ENCODE measurements around the gene KIF15.
"Not testable (repeated sequence)": the region's sequence is repeated elsewhere in the genome, so short reads cannot be mapped to it uniquely, and the experiment has no call there.

KIF15 gene

DNA sequence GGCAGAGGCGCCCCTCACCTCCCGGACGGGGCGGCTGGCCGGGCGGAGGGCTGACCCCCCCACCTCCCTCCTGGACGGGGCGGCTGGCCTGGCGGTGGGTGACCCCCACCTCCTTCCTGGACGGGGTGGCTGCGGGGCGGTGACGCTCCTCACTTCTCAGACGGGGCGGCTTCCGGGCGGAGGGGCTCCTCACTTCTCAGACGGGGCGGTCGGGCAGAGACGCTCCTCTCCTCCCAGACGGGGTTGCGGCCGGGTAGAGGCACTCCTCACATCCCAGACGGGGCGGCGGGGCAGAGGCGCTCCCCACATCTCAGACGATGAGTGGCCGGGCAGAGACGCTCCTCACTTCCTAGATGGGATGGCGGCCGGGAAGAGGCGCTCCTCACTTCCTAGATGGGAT, 59.6 kb downstream of the KIF15 start:
- DNase-seq, result not testable (repeated sequence)

DNA sequence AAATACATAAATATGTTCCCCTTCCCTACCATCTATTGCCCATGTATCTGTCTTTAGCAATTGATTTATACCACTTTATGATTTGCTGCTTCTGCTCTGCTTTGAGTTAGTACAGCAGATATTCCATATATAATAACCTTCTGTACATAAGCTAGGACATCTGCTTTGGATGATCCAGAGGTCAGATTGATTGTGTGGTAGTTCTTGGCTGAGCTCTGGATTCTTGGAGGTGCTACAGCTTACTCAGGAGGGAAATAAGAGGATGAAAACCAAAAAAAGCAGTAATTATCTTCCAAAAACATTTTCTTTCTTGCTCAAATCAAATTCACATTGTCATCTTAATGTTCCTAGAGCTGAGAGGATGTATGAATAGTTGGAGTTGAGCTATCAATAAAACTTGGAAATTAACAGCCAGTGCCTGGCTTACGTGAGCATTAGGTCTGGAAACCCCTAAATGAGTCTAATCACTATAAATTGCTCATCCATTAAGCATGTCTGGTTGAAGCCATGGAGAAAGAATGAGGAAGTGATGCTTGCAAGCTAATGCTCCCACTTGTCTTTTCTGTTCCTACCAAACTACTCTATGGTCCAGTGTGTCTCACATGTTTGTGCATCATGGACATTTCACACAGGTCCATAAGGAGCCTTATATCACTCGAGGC, 63.8 kb downstream of the KIF15 start:
- DNase-seq, result no peak

DNA sequence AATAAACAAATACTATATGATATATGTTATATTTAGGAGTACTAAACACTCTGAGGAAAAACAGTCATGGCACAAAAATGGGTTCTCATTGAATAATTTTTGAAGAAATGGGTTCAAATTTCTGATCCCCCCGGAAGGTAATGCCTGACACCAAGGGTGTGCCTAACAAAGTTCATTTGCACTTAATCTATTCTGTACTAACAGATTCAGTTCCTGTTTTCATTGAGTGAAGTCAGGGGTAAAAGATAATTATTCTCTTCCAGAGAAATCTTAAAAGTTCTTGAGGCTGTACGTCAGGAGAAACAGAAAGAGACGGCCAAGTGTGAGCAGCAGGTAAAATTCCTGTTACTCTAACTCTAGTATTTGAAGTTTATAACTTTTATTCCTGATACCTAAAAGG, 65.6 kb downstream of the KIF15 start:
- no peak for DNase-seq

GRCh38 chr3:44831232-44831631, 69.6 kb downstream of the KIF15 start:
- DNase-seq, result no peak

GRCh38 chr3:44832032-44832431, 70.4 kb downstream of the KIF15 start:
- DNase-seq, result no peak

GRCh38 chr3:44832965-44833364, 71.4 kb downstream of the KIF15 start:
- DNase-seq, result no peak

- no peak for DNase-seq
Observed at GRCh38 chr3:44833394-44833793, 71.8 kb downstream of the KIF15 start.

DNA sequence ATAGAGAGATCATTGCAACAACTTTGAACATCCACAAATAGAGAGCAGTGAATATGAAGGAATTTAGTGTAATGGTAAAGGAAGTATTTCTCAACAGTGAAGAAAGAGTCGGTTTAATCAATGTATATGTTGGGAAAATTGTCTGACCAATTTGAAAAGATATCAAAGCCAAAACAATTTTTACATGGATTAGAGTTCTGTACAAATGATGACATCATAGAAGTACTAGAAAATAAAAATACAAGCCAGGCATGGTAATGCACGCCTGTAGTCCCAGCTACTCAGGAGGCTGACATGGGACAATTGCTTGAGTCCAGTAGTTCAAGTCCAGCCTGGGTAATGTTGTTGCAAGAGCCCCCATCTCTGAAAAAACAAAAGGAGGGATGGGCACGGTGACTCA, 74.1 kb downstream of the KIF15 start:
- DNase-seq, result no peak

- DNase-seq, result no peak
Observed at GRCh38 chr3:44842376-44842775, 80.8 kb downstream of the KIF15 start.

GRCh38 chr3:44845528-44846520, 84.2 kb downstream of the KIF15 start:
- DNase-seq, result no peak

DNA sequence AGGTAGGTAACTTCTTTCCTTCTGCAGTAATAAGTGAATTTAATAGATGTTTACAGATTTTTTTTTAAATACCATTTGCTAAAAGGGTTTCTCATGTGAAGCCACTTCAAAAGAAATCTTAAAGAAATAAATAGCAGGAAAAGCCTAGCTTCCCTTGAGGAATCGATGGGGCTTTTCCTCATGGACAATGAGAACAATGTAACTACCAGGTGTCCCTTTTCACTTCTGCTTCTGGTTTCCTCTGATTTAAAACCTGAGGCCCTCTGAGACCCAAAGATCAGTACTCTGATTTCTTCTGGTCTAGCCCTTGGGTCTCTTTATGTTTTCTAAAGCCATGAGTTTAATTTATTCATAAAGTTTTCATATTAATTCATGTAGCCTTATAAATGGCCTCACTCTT, 87.0 kb downstream of the KIF15 start:
- no peak for DNase-seq

DNA sequence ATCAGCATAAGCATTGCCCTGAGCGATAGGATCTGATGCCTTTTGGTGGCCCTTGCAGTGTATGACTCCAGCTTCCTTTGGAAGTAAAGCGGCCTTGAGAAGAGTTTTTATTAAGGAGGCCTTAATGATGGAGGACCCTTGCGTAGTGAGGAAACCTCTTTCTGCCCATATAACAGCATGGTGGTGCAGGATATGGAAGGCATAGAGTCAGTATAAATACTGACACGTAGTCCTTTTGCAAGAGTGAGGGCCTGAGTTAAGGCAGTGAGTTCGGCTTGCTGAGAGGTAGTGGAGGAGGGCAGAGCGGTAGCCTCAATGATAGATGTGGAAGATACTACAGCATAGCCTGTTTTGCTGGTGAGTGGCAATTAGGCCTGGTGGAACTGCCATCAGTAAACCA, 95.1 kb downstream of the KIF15 start:
- DNase-seq, result not testable (repeated sequence)

DNA sequence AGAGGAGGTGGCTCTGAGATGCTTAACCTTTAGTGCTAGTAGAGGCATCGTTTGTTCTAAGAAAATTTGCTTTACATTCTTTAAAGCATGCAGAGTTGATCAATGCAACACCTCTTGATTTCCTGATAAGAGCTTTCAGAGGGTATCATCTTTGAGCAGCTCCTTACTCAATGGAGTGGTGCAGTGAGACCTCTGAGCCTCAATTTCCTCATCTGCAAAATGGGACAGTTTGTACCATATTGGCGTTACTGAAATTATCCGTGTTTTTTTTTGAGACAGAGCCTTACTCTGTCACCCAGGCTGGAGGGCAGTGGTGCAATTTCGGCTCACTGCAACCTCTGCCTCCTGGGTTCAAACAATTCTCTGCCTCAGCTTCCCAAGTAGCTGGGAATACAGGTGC, 98.5 kb downstream of the KIF15 start:
- no peak for DNase-seq

GRCh38 chr3:44861412-44862225, 100.0 kb downstream of the KIF15 start, which contains the start of gene TMEM42:
TMEM42 (plus strand) TSS chr3:44861912; CDS start chr3:44861925, 13 bp downstream.
- DNase-seq, result peak; percentile 88

DNA sequence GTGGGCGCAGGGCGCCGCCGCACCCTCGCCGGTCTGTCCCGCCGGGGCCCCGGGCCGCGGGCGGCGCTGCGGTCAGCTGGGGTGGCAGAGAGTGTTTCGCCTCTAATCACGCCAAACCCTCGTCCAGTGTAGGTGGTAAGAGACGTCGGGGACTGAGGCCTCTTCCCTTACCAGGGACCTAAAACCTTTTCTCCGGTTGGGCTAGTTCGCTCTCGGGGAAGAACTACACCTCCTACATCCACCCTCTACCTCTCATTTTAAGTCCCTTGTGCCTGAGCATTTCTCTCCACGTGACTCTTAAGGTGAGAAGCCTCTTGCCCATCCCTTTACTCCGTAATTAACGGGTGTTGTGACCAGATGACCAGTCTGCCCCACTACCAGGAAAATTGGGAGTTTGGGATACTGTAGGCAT, 100.6 kb downstream of the KIF15 start:
- DNase-seq, result no peak

DNA sequence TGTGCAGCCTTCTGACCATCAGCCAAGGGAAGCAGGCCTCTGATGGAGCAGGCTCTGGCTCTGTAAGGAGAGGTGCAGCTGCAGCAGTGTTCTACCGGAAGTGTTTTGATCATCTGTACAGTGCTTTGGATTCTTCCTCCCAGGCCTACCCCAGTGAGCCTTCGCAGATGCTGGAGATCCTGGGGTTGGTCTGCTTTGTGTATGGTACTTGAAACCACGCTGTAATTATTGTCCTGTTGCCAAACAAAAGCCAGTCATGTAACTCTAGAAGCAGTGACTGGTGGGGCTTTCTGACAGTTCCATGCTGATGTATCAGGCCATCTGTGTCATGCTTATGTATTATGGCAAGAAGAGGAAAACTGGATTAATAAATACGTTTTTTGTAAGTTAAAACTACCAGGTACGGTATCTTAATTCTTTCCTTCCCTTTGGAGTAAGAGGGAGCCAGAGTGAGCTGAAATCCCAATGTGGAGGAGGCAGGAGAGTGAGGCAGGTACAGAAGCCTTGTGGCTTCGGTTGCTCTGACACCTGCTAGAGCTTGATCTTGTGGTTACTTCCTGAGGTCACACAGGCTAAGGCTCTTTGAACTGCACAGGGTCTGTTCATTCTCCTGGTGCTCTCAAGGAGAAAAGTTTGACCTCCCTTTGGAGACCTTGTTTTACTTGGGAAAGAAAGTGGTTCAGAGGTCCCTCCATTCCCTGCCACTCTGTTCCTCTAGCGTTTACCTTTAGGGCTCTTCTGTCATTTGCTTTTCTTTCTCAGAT, 103.9 kb downstream of the KIF15 start:
- DNase-seq, result no peak

- no peak for DNase-seq
Observed at GRCh38 chr3:44867421-44868111, 106.0 kb downstream of the KIF15 start.

DNA sequence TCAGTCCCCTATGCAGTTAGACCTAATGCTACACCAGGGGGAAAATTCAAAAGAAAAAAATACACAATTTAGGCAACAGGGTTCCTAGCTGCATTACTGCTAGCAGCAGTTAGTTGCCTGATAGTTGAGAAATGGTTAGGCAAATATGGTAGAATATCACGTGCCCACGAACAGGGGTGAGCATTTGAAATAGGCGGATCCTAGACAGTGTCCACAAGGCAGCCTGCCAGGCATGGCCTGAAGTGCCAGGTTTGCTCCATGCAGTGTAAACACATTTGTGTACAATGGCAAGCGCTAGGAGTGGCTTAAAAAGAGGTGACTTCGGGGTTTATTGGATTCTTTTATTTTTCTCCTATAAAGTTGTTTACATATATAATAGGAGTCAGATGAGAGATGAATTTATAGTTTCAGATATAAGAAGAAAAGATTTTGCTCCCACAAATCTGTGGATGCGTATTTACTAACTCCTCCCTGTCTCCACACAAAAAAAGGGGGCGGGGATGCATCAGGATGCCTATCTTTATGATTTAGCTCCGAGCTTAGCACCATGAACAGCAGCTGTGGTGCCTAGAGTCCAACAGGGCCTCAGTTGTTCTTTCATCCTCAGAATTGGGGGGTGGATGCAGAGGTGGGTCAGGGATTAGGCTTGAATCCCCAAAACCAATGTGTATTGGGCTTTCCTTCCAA, 108.9 kb downstream of the KIF15 start:
- no peak for DNase-seq

GRCh38 chr3:44874308-44874707, 112.7 kb downstream of the KIF15 start, which contains the start of gene TGM4:
TGM4 (plus strand) TSS chr3:44874608; CDS start chr3:44874679, 71 bp downstream.
- no peak for DNase-seq

DNA sequence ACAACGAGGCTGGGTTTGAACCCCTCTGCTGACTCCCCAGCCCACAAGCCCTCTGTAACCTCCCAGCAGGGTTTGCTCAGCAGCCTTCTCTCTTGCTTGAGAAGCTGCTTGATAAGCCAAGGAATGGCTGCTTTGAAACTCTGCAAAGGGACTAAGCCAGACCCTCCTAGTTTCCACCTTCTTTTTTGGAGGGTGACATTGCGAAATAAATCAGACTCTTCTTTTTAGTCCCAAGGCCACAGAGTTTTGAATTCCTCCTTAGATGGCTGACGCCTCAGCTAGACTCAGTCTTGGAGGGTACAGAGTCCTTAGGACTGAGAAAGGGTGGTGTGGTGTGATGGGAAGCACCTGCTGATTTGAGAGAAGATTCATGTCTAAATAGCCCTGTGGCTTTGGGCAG, 114.0 kb downstream of the KIF15 start:
- no peak for DNase-seq

DNA sequence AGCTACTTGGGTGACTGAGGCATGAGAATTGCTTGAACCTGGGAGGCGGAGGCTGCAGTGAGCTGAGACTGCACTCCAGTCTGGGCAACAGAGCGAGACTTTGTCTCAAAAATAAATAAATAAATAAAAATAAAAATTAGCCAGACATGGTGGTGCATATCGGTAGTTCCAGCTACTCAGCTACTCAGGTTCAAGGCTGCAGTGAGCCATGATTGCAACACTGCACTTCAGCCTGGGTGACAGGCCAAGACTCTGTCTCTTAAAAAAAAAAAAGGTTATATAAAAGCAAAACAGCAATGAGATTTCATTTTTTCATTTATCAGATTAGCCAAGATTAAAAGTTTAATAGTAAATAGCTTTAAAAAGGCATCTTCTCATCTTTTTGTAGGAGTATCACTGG, 115.7 kb downstream of the KIF15 start:
- DNase-seq, result no peak
